HUES48 (cell line): ENCODE data around the gene TECPR2.

Experiments
- H3K27ac ChIP-seq: one replicate; pipeline ENCODE4 v1.7.0; 2013; ENCODE audit warnings: low read depth, low read length, inconsistent platforms
- H3K27me3 ChIP-seq: 2 replicates; pipeline ENCODE4 v1.6.1; 2013; ENCODE audit warnings: mild to moderate bottlenecking, low read length; ENCODE audit not compliant: control insufficient read depth, insufficient read depth
- H3K36me3 ChIP-seq: 2 replicates; pipeline ENCODE4 v1.6.1; 2013; ENCODE audit warnings: low read length; ENCODE audit not compliant: control insufficient read depth, insufficient read depth
- H3K4me1 ChIP-seq: 2 replicates; pipeline ENCODE4 v1.6.1; 2013; ENCODE audit warnings: mild to moderate bottlenecking, low read length; ENCODE audit not compliant: control insufficient read depth, insufficient read depth
- H3K4me3 ChIP-seq: 2 replicates; pipeline ENCODE4 v1.5.1; 2013; ENCODE audit warnings: mild to moderate bottlenecking, low read depth, low read length
- H3K9ac ChIP-seq: 2 replicates; pipeline ENCODE4 v1.6.1; 2013; ENCODE audit warnings: mild to moderate bottlenecking, low read depth, low read length, moderate library complexity
- H3K9me3 ChIP-seq: 2 replicates; pipeline ENCODE4 v1.6.1; 2013; ENCODE audit warnings: low read length; ENCODE audit not compliant: control insufficient read depth, insufficient read depth

Gene TECPR2

DNA sequence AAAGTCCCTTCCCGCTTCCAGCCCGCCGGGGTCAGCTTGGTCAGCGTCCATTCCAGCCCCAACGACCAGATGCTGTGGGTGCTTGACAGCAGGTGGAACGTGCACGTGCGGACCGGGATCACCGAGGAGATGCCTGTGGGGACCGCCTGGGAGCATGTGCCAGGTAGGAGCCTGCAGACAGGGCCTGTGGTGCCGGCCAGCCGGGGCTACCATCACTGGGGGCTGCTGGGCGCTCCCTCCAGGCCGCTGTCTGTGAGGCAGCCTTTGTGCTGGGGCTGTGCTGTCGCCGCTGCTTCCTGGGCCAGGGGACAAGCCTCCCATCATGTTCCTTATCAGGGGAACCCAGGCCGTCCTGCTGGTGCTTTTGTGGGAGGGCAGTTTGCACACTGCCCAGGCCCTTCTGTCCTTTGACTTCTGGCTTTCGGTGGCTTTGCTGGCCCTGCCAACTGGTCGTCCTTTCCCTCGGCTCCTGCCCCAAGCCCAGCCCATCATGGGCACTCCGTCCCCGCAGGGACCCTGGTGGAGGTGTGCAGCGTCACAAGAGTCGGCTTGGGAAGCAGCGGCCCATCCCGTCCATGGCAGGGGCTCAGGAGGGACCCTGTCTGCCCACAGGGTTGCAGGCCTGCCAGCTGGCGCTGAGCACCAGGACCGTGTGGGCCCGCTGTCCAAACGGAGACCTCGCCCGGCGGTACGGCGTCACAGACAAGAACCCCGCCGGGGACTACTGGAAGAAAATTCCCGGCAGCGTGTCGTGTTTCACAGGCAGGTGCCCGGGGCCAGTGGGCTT is 134.4 kb downstream of the TECPR2 start:
- Histone ChIP-seq H3K27me3 (no peaks in the 10 kb centered on the region), H3K4me3 (no peak overlapping the region), H3K4me1 (no peaks in the 10 kb centered on the region), H3K9ac (no peak overlapping the region), H3K9me3 (no peaks in the 10 kb centered on the region), H3K27ac (no peak overlapping the region), H3K36me3 (peaks cover 11% of the 10 kb centered on the region)

- Histone ChIP-seq H3K4me3 (no peak overlapping the region), H3K4me1 (no peaks in the 10 kb centered on the region), H3K27me3 (no peaks in the 10 kb centered on the region), H3K36me3 (peaks cover 11% of the 10 kb centered on the region), H3K9ac (no peak overlapping the region), H3K27ac (no peak overlapping the region), H3K9me3 (no peaks in the 10 kb centered on the region)
Measured at GRCh38 chr14:102497998-102498677, 135.4 kb downstream of the TECPR2 start.

DNA sequence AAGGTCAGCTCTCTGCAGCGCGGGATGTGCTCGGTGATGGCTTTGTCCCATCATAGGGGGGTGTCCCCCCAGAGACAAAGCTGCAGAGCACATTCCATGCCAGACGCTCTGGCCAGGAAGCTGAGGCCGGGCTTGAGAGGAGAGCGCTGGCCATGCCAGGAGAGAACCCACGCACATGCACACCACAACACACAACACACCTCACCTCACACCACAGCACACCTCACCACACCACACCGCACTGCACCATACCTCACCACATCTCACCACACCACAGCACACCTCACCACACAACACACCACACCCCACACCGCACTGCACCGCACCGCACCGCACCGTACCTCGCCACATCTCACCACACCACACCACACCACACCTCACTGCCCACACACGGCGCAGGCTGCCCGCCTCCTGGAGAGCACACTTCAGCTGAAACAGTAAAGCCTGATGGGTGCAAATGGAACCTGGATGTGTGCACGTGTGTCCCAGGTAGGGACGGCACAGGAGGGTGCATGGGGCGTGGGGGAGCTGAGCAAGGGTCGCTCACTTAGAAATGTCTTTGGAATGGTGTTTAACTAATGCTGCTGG is 136.0 kb downstream of the TECPR2 start:
- no peaks in the 10 kb centered on the region for H3K9me3 ChIP-seq
- peaks cover 11% of the 10 kb centered on the region for H3K36me3 ChIP-seq
- no peaks in the 10 kb centered on the region for H3K27me3 ChIP-seq
- no peaks in the 10 kb centered on the region for H3K4me1 ChIP-seq
- no peak overlapping the region for H3K27ac ChIP-seq
- H3K9ac ChIP-seq = no peak overlapping the region
- no peak overlapping the region for H3K4me3 ChIP-seq

DNA sequence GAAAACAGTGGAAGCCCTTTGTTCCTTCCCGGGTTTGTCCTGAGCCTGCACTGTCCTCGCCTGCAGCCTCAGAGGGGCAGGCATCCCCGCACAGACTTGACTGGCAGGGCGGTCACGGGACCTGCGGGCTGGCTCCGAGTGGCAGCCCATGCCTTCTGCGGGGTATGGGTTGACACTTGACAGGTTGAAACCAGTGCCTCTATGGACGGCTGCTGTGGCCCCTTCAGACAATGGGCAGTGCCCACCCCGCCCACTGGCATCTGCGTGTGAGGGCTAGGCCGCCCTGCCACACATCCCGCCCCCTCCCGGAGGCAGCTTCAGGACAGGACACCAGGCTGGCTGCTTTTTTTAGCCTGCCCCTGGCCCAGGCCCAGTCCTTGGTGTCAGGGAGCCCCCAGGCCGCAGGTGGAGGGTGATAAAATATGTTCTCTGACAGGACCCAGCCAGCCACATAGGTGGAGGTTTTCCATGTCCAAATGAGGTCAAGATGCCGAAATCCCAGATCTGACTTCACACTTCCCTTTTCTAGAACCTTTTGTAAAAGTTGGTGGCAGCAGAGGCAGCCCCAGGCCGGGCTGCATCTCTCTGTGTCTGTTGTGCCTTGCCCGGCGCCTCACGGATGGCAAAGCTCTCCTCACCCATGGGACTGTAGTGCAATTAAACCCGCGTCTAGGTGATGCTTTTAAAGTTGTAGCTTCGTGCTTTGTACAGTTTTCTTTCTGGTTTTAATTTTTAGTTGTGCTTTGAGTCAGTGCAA is 136.8 kb downstream of the TECPR2 start:
- H3K27ac ChIP-seq = no peak overlapping the region

GRCh38 chr14:102500158-102500662 is 137.5 kb downstream of the TECPR2 start:
- Histone ChIP-seq H3K36me3 (peaks cover 12% of the 10 kb centered on the region), H3K9ac (no peak overlapping the region), H3K4me3 (no peak overlapping the region)

More for the DNA sequence above, 136.8 kb downstream of the TECPR2 start:
- peaks cover 11% of the 10 kb centered on the region for H3K36me3 ChIP-seq
- H3K27me3 ChIP-seq = no peaks in the 10 kb centered on the region
- no peak overlapping the region for H3K4me3 ChIP-seq
- H3K4me1 ChIP-seq = no peaks in the 10 kb centered on the region
- no peak overlapping the region for H3K9ac ChIP-seq
- H3K9me3 ChIP-seq = no peaks in the 10 kb centered on the region

GRCh38 chr14:102500713-102501112 is 138.0 kb downstream of the TECPR2 start:
- Histone ChIP-seq H3K9me3 (no peaks in the 10 kb centered on the region), H3K4me1 (no peaks in the 10 kb centered on the region), H3K27ac (no peak overlapping the region), H3K9ac (no peak overlapping the region), H3K27me3 (no peaks in the 10 kb centered on the region), H3K4me3 (no peak overlapping the region), H3K36me3 (peaks cover 17% of the 10 kb centered on the region)

More at GRCh38 chr14:102500158-102500662, 137.5 kb downstream of the TECPR2 start:
- no peaks in the 10 kb centered on the region for H3K4me1 ChIP-seq
- no peak overlapping the region for H3K27ac ChIP-seq
- no peaks in the 10 kb centered on the region for H3K9me3 ChIP-seq
- H3K27me3 ChIP-seq = no peaks in the 10 kb centered on the region

DNA sequence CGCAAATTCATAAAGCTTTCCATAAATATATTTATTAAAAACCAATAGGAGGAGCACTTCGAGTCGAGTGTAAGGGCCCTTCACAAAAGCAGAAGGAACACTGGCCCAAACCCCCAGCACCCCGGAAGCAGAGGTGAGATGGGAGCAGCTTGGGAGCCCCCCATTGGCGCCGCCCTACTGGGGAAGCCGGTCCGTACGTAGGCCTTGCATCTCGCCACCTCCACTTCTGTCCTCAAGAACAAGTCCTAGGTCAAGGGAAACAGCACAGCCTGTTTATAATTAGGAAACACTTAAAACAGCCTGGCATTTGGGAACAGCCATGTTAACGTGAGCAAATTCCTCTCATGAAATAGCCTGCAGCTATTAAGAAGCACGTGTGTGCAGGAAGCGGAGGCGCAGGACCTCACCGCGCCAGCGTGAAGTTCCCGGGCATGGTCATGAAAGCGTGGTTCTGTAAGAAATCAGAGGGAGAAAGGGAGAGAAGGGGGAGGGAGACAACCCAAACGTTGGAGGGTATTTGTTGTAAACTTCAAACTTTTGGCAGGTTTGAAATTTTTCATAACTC is 139.1 kb downstream of the TECPR2 start:
- H3K27ac ChIP-seq = no peak overlapping the region
- H3K9me3 ChIP-seq = no peaks in the 10 kb centered on the region
- no peaks in the 10 kb centered on the region for H3K4me1 ChIP-seq
- no peak overlapping the region for H3K9ac ChIP-seq
- no peaks in the 10 kb centered on the region for H3K27me3 ChIP-seq
- no peak overlapping the region for H3K4me3 ChIP-seq
- peaks cover 26% of the 10 kb centered on the region for H3K36me3 ChIP-seq

DNA sequence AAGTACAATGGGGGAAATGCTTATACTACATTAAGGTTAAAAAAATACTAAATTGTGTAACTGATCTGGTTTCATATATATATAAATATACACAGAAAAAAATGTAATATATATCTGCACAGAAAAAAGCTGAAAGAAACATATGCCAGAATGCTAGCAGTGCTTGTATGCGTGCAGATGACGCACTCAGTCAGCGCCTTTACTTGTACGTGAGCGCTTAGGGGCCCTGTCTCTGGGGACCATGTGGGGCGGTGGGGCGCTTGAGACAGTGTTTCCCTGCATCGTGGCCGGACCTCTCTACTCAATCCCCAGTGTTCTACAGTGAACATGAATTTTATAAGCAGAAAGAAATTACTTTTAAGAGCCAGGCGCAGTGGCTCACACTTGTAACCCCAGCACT is 139.8 kb downstream of the TECPR2 start:
- no peaks in the 10 kb centered on the region for H3K9me3 ChIP-seq
- H3K36me3 ChIP-seq = peaks cover 22% of the 10 kb centered on the region
- no peak overlapping the region for H3K27ac ChIP-seq
- H3K27me3 ChIP-seq = no peaks in the 10 kb centered on the region
- no peaks in the 10 kb centered on the region for H3K4me1 ChIP-seq
- H3K4me3 ChIP-seq = no peak overlapping the region
- H3K9ac ChIP-seq = no peak overlapping the region

DNA sequence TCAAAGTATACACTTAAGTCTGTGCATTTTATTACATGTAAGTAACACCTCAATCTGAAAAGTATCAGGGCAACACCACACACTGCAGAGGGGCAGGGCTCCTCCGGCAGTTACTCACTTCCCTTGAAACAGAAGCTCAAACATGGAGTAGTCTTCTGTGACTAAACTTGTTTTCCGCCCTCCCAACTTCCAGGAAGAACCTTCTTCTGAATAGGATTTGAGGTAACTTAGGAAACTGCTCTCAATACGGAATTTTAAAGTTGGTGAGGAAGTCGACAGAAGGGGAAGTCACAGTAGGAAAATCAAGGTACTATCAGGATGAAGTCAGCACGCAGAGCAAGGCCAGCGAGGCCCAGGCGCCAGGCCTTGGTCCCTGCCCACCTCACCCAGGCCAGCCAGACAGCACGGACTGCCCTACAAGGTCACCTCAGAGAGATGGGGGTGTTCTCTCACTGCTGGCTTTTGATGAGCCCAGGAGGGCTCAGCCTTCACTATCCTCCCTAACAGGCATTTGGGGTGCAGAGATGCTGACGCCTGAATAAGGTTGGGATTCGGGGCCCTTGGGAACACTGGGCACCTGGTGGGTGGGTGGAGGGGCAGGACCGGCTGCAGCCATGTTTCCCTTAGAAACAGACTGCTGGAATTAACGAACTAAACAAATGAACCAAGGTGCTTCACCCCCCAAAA is 141.0 kb downstream of the TECPR2 start:
- no peaks in the 10 kb centered on the region for H3K27me3 ChIP-seq
- H3K9me3 ChIP-seq = no peaks in the 10 kb centered on the region
- peaks cover 17% of the 10 kb centered on the region for H3K36me3 ChIP-seq
- no peak overlapping the region; the same call in 1 of the 2 replicates for H3K9ac ChIP-seq
- H3K4me1 ChIP-seq = no peaks in the 10 kb centered on the region
- no peak overlapping the region for H3K27ac ChIP-seq
- no peak overlapping the region for H3K4me3 ChIP-seq
